ENCODE results near the gene DYRK1A.

DNA sequence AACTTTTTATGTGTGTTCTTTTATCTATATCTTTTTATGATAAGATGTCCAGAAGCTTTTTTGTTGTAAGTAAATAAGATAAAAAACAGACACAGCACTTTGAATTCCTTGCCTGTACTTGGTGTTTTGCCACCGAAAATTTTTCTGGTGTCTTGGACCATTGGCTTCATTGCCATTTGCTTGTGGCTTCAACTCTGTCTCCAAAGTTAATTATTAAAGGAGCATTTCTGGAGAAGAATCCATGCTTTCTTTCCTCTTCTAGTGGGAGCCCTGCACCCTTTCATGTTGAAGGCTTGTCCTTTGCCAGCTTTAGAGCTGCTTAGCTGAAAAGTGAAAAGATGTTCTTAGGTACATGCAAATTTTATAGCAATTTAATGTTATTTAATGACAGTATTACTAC lies 112.2 kb downstream of the DYRK1A start:
- TF ChIP-seq POLR2A (IDR thresholded peaks at IDR 0.05; ENCODE audit: low read length): no peak
- no peak for TF ChIP-seq GATA1 (IDR thresholded peaks at IDR 0.05; ENCODE audit: low read depth, low read length)

All from erythroblast (primary cell).